Upper lobe of left lung (tissue), 6 donors: ENCODE measurements around the gene PBX2. TPM values are rescaled to one million over a fixed set of nuclear protein-coding genes. Genes with fewer than 3 reads are reported as not detected.

Experiments
- ATAC-seq, 2 donors: fragments of 200-7000 bp; cut with Tn5 transposase; one replicate each; pipeline ENCODE4 v1.9.1; 2022; ENCODE audit warnings: mild to moderate bottlenecking in 2 of 2, moderate library complexity in 2 of 2; ENCODE audit not compliant: low FRiP score in 2 of 2
- DNase-seq, 2 donors: peaks; one replicate each; pipeline ENCODE4 v3.0.0-alpha.2; 2019 to 2020
- H3K27ac ChIP-seq, 4 donors: fragments of 200-600 bp; sonication (generic); one replicate each; pipeline ENCODE4 v1.5.1; 2016 to 2019
- H3K27me3 ChIP-seq, 4 donors: fragments of 200-600 bp; sonication (generic); one replicate each; pipeline ENCODE4 v1.5.1; 2017 to 2019
- H3K36me3 ChIP-seq, 4 donors: fragments of 200-600 bp; sonication (generic); one replicate each; pipeline ENCODE4 v1.5.1; 2016 to 2019
- H3K4me1 ChIP-seq, 4 donors: fragments of 200-600 bp; sonication (generic); one replicate each; pipeline ENCODE4 v1.5.1; 2018 to 2019
- H3K4me3 ChIP-seq, 4 donors: fragments of 200-600 bp; sonication (generic); one replicate each; pipeline ENCODE4 v1.5.1; 2017 to 2019; ENCODE audit warnings: mild to moderate bottlenecking in 2 of 4, moderate library complexity in 1 of 4
- H3K9me3 ChIP-seq, 4 donors: fragments of 200-600 bp; sonication (generic); one replicate each; pipeline ENCODE4 v1.5.1; 2018 to 2019
- EP300 ChIP-seq, 4 donors: sonication (generic); formaldehyde crosslinking; IDR thresholded peaks; one replicate each; pipeline ENCODE4 v1.5.1; 2017; ENCODE audit warnings: antibody characterized with exemption in 4 of 4, control low read depth in 2 of 4
- POLR2A ChIP-seq, 4 donors: fragments of 450-650 bp; IDR thresholded peaks; one replicate each; pipeline ENCODE4 v1.5.1; 2016 to 2017; ENCODE audit warnings: antibody characterized with exemption in 4 of 4, mild to moderate bottlenecking in 2 of 4
- POLR2AphosphoS5 ChIP-seq, 2 donors: sonication (generic); formaldehyde crosslinking; IDR thresholded peaks; one replicate each; pipeline ENCODE4 v1.5.1; 2017; ENCODE audit warnings: antibody characterized with exemption in 2 of 2
- WGBS, 2 donors: methylation state at CpG; one replicate each; pipeline ENCODE4 v1.1.5; 2017 to 2018; 5-methylcytosine and 5-hydroxymethylcytosine counted together
- total RNA-seq, 6 donors: library from RNA; depleted of rRNA in 4 of 6; stranded (reverse); fragments of >200 nt in 4 of 6; gene quantifications; one replicate each; pipeline versions ENCODE4 v1.1.0 to v1.2.1, GENCODE V29; 2016 to 2021
- TF ChIP-seq, protein P1 (sequence below), 6 experiments: fragments of 450-650 bp in 4 of 6; fragments of 200-600 bp in 2 of 6; sonication (generic) in 2 of 6; IDR thresholded peaks; one replicate each; pipeline ENCODE4 v1.5.1; 2016 to 2019; ENCODE audit warnings: antibody characterized with exemption in 6 of 6
- donor health status: DM: no; HTN: no; CAD: no; lungs with moderate emphysema.
- donor health status: DM: no; HTN: yes; CAD: no; lungs with severe emphysema.

Gene PBX2
- total RNA-seq, 6 donors from 2014 or later: 78.6 to 147 (median 93.4) TPM

DNA sequence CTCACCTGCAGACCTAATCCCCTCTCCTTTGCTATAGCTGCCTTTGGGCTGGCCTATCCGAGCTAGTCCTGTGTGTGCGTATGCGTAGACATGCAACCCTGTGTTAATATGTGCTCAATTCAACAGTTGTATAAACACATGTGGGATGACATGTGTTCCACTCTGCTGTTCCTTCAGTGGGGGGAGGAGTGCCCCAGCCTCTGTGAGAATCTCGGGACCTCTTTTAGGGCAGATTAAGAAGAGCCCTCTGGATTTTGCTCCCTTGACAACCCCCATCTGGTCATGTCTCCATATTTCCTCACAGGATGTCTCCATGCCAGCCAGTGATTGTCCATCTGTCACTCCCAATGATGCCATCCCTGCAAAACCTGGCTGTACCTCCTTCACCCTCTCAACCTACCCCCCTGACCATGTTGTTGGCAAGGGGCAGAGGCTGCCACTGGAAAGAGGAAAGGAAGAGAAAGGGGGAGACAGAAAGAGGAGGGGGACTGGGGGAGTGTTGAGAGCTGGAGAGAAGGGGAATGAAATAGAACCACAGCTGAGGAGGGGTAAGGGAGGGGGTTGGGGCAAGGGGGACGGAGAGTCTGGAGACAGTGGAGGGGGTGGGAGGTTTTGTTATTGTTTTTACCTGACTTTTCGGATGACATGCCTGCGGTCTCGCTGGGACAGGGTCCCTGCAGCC is 38.7 kb downstream of the PBX2 start:
- peak overlapping the region in 3 of 4 donors; percentile 33 to 76 (median 60) for H3K4me3 ChIP-seq
- peak overlapping the region in 2 of 4 donors; percentile 0 to 86 for H3K27ac ChIP-seq
- peaks cover 0 to 7% (median 0%) of the 10 kb centered on the region in 4 donors for H3K36me3 ChIP-seq
- 37 to 46% methylated on average over 7 to 8 of the region's 8 CpGs for WGBS, 2 donors
- ATAC-seq (no peak), DNase-seq (no peak)
- TF ChIP-seq POLR2AphosphoS5 (IDR thresholded peaks at IDR 0.05): no peak
- no peak for TF ChIP-seq POLR2A (IDR thresholded peaks at IDR 0.05)
- no peaks in the 10 kb centered on the region for H3K9me3 ChIP-seq
- peaks cover 0 to 35% (median 14%) of the 10 kb centered on the region in 4 donors for H3K27me3 ChIP-seq
- peaks cover 31 to 63% (median 36%) of the 10 kb centered on the region in 4 donors for H3K4me1 ChIP-seq

DNA sequence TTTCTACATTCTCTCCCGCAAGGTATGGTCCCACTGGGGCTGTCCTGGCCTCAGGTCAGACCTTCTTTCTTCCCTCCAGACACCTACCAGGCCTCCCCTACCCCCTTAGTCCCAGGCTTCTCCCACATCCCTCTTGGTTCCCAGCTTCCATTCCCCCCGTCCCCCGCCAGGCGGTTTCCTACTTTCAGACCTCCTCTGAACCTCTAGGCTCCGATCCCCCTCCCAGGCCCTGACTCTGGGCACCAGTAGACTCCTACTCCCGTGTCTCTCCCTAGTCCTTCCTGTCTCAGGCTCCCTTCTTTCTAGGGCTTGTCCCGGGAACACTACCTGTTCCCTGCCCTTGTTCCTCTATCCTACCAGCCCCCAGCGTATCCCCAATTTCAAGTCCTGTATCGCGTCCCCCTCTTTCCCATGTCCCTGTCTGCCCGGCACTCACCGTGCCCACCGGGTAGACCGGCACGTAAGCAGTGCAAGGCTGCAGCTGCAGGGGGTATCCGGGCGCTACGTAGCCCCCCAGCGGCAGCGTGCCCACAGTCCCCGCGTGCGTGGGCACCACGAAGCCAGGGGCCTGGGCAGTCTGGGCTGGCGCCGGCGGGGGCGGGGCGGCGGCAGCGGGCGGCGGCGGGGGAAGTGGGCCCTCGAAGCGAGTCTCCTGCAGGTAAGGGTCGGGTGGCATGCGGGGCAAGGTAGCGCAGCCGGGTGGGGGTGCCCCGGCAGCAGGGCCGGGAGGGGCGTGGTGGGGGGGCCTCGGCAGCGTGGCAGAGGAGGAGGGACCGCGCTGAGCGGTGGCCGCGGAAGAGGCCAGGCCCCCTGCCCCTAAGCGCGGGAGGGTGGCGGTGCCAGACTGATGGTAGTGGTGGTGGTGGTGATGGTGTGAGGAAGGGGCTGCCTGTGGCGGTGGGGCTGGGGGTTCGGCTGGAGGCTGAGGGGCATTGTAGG is 39.8 kb downstream of the PBX2 start:
- no peak overlapping the region for H3K27ac ChIP-seq
- DNase-seq (peak in 1 of 2 donors; percentile 86), ATAC-seq (no peak)
- H3K9me3 ChIP-seq: no peaks in the 10 kb centered on the region
- 62 to 69% methylated on average over 27 to 40 of the region's 55 CpGs for whole genome bisulfite sequencing, 2 donors
- TF ChIP-seq POLR2AphosphoS5 (IDR thresholded peaks at IDR 0.05) (no peak), POLR2A (IDR thresholded peaks at IDR 0.05) (no peak), EP300 (IDR thresholded peaks at IDR 0.05) (no peak)
- TF ChIP-seq, protein P1, sequence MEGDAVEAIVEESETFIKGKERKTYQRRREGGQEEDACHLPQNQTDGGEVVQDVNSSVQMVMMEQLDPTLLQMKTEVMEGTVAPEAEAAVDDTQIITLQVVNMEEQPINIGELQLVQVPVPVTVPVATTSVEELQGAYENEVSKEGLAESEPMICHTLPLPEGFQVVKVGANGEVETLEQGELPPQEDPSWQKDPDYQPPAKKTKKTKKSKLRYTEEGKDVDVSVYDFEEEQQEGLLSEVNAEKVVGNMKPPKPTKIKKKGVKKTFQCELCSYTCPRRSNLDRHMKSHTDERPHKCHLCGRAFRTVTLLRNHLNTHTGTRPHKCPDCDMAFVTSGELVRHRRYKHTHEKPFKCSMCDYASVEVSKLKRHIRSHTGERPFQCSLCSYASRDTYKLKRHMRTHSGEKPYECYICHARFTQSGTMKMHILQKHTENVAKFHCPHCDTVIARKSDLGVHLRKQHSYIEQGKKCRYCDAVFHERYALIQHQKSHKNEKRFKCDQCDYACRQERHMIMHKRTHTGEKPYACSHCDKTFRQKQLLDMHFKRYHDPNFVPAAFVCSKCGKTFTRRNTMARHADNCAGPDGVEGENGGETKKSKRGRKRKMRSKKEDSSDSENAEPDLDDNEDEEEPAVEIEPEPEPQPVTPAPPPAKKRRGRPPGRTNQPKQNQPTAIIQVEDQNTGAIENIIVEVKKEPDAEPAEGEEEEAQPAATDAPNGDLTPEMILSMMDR (IDR thresholded peaks at IDR 0.05): no peak
- no peak overlapping the region for H3K4me3 ChIP-seq
- H3K36me3 ChIP-seq: no peaks in the 10 kb centered on the region
- peaks cover 0 to 35% (median 14%) of the 10 kb centered on the region in 4 donors for H3K27me3 ChIP-seq
- peaks cover 29 to 57% (median 33%) of the 10 kb centered on the region in 4 donors for H3K4me1 ChIP-seq

DNA sequence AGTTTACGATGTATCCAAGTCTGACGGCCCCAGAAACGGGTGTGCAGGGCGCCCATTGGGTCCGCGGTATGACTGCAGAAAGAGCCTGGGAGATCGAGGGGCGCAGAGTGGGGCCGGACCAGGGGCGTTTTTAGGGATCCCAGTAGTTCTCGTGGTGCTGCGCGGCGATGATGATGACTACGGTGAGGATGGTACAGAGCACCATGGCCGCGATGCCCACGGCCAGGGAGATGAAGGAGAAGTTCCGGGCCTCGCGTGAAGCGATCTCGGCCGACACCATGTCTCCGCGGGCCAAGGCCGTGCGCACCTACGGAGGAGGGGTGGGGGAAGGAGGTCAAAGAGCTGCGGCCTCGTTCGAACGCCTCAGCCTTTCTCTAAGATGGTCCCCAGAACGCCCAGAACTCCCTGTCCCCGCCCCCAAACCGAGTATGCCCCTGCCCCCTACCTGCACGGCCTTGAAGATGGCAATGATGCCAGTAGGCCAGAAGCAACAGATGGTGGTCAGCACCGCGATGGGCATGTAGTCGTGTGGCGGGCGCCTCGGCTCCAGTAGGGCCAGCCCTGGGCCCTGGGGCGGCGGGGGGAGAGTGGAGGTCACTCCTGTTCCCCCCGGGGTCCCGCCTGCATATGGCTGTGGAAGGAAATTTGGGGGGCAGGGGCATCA is 40.8 kb downstream of the PBX2 start:
- WGBS, 2 donors: 42 to 70% methylated on average over 42 to 47 of the region's 47 CpGs
- no peak for TF ChIP-seq EP300 (IDR thresholded peaks at IDR 0.05)
- no peak for TF ChIP-seq POLR2AphosphoS5 (IDR thresholded peaks at IDR 0.05)
- no peak for TF ChIP-seq POLR2A (IDR thresholded peaks at IDR 0.05)
- TF ChIP-seq, protein P1 (IDR thresholded peaks at IDR 0.05): no peak
- Histone ChIP-seq H3K4me3 (peak overlapping the region in 2 of 4 donors; percentile 30 to 37), H3K4me1 (peaks cover 22 to 47% (median 26%) of the 10 kb centered on the region in 4 donors), H3K36me3 (no peaks in the 10 kb centered on the region), H3K27me3 (peaks cover 0 to 35% (median 14%) of the 10 kb centered on the region in 4 donors), H3K9me3 (no peaks in the 10 kb centered on the region), H3K27ac (no peak overlapping the region)
- no peak for ATAC-seq
- peak in 1 of 2 donors; percentile 76 for DNase-seq

DNA sequence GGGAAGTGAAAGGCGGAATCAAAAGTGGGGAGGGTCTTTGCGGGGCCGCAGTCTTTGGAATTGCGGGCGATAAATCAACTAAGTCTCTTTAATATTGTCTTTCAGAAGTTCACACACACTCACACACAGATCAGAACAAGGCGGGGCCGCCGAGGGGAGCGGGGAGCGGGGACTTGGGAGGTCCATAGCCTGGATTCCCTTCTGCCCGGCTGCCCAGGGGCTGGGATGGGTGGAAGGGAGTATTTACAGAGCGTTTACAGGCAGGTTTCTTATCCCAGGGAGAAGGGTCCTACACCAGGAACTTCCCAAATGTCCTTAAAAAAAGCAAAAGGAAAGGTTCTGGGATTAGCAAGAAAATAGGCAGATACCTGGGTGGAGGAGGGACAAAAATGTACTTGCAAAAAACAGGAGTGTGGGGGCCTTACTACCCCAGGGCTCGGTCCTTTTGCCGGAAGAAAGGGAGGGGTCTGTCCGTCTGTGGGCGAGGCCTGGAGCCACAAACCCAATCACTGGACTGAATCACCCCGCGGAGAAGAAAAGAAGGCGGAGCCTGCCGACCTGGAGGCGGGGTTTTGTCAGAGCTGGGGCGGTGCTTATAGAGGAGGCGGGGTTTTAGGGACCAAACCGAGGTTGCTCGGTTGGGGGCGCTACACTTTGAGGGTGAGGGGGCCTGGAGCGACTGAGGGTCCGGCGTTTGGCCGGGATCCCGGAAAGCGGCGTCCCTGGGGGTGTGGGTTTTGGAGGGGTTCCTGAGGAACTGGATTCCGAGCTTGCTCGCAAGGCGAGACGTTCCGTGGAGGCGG is 41.5 kb downstream of the PBX2 start:
- ATAC-seq (peak; percentile 54 to 77), DNase-seq (peak; percentile 52 to 61)
- Histone ChIP-seq H3K27me3 (peaks cover 0 to 35% (median 14%) of the 10 kb centered on the region in 4 donors), H3K9me3 (no peaks in the 10 kb centered on the region), H3K4me3 (peak overlapping the region in 3 of 4 donors; percentile 18 to 37 (median 30)), H3K4me1 (peaks cover 16 to 40% (median 19%) of the 10 kb centered on the region in 4 donors), H3K27ac (no peak overlapping the region), H3K36me3 (no peaks in the 10 kb centered on the region)
- TF ChIP-seq POLR2AphosphoS5 (IDR thresholded peaks at IDR 0.05) (no peak), POLR2A (IDR thresholded peaks at IDR 0.05) (no peak), EP300 (IDR thresholded peaks at IDR 0.05) (no peak)
- TF ChIP-seq, protein P1 (IDR thresholded peaks at IDR 0.05): no peak
- 29 to 50% methylated on average over 39 of the region's 39 CpGs for WGBS, 2 donors
